Raji (cell line): ENCODE data around the gene IL22RA1.

ENCODE experiments used
- POLR2A ChIP-seq: IDR thresholded peaks from 2 replicates; pipeline ENCODE4 v1.6.1; 2011; ENCODE audit warnings: low read depth, low read length, control low read depth; ENCODE audit not compliant: insufficient read depth

The IL22RA1 gene

DNA sequence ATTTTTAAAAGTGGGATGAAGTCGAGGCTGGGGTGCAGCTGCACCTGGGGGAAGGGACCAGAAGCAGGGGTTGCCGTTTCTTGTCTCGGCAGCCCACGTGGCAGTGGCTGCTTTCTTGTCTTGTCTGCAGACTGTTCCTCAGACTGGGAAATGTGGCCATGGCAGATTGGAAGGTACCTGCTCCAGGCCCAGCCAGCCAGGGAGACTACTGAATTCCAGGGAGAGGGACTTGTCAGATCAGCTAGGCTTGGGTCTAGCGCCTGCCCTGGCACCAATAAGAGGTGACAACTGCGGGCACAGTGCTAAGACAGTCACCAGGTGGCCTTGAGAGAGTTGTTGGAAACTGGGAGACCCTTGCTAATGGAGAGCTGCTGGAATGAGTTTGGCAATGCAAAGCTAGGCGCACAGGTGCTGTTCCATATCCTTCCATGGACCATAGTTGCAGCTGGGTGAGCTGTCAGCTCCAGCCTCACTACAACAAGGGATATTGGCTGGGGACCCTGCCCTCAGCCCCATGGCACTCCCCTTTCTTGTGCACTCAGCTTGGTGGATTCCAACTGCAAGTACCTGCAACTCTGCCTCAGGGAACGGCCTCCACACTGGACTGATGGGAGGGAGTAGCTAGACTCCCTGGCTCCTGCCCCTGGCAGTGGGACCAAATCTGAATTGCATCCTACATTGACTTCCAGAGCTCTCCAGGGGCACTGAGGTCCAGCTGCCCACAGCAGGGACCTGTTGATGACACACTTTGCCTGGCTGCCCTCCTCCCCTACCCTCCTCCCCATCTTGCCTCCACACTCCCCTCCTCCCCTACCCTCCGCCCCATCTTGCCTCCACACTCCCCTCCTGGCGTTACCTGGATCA, 9.9 kb upstream of the IL22RA1 start:
- TF ChIP-seq POLR2A, result no peak

DNA sequence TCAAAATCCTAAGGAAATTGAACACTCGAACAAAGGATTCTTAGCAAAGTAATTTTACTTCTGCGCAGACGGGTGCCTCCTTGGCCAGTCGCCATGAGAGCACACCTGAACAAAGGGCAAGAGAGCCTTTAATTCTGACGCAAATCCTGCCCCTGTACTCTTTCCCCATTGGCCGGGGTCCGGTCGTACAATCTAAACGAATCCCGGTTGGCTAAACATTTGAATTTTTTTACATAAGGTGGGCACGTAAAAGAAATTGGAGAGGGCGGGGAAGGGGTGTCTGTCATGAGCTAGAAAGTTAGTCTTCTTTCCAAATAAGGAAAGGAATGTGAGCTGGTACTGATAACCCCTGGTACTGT, 8.2 kb upstream of the IL22RA1 start:
- no peak for TF ChIP-seq POLR2A

DNA sequence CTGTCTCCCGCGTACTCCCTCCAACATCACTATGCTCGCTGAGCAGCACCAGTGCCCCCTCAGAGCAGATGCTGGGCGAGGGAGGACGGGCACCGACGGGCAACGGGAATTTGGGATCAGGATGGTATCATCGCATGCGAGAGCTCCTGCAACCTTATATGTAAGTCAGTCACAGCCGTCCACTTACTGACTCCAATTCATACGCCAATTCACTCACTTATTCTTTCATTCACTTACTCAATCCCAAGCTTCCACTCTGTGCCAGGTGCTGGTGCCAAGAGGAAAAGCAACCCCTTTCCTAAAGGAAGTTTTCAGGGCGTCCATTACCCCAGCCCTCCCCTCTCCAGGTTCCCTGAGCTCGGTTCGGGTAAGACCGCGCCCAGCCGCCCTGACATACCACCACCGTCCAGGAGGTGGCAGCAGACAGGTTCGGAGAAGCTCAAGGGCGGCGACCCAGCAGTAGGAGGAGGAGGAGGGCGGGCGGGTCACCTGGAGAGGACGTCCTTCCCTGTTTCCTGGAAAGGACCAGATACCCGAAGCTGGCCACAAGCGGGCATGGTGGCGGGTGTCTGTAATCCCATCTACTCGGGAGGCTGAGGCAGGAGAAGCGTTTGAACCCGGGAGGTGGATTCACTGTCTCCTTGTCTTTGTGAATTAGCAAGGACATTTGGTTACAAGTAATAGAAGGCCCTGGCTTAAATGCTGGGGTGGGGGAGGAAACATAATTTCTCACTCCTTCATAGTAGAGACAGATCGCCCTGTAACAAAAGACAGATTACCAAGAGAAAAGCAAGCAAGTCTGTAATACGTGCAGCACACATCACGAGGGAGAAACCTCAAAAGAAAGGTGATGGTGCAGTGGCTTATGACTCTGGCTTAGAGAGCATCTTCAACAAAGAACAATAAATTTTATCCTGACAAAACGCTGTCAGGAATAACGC, 7.6 kb upstream of the IL22RA1 start:
- no peak for TF ChIP-seq POLR2A

DNA sequence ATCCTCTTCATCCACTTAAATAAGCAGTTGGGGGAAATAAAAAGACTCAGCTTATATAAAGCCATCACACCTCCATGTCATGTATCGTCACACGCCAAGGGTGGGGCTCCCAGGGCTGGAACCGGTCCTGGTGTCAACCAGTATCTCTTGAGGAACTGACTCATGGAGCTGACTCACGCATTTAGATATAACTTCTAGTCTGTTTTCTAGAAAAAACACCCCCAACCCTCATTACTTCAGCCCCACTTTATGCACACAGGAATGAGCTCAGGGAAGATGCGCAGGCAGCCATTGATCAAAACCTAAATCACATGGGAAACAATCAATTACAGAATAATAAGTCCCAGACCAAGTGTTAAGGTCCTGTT, 6.9 kb upstream of the IL22RA1 start:
- no peak for TF ChIP-seq POLR2A

DNA sequence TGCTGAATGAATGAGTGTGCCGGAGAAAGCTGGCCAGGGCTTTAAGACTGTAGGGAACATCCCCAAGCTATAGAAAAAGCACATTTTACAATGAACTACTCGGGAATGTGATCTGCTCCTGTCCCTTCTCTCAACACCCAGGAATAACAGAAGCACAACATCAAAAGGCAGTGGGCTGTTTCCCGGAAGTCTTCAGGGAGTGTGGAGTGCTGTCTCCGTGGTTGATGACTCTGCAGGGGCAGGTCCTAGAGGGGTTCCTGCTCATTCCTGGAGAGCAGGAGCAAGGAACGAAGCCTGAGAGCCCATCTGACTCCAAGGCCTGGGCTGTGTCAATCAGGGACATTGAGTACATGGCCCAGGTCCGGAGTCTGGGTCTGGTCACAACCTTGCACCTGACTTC, 4.9 kb upstream of the IL22RA1 start:
- TF ChIP-seq POLR2A, result no peak

DNA sequence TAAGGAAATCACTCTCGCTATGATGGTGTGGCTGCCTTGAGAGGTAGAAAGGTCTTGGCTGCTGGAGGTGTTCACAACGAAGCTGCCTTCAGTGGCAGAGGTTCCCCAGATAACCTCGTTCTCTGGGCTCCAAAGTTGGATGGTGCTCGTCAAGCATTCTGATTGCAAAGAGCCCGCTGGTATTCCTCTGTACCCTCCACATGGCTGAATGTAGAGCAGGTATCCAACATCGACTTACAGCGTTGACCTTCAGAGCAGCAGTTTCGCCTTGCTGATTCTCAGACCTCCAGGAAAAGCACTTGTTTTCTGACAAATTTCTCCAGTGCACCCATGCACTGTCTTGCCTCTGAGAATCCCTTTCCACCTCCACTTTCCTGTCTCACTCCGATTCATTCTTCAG, 4.3 kb upstream of the IL22RA1 start:
- TF ChIP-seq POLR2A, result no peak

DNA sequence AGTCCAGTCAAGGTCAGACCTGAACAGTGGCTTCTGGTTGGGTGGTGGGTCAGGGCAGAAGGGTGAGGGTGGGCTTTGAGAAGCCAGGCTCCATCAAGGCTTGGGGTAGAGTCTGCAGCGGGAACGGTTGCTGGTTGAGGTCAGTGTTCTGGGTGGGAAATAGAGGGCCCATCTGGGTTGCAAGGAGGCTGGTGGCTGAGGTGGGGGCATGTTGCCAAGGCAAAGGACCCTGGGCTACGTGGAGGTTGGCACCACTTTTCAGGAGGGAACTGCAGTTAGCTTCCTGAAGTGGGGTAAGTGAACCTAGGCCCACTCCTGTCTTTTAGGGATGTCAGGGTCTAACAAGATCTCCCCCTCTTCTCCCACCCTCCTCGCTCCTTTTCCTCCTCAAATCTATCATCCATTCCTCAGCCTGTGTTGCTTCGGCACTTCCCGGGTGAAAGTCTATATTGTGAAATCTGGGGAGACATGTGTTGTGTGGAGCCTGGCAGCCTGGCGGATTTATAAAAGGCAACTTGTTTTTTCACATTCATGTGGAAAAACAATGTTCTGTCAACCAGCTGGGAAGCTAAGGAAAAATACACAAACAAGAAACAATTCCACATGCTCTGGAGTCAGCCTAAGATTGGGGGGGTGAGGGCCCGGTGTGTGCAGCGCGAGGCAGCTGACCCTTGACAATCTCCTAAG, 1.5 kb downstream of the IL22RA1 start:
- no peak for TF ChIP-seq POLR2A

DNA sequence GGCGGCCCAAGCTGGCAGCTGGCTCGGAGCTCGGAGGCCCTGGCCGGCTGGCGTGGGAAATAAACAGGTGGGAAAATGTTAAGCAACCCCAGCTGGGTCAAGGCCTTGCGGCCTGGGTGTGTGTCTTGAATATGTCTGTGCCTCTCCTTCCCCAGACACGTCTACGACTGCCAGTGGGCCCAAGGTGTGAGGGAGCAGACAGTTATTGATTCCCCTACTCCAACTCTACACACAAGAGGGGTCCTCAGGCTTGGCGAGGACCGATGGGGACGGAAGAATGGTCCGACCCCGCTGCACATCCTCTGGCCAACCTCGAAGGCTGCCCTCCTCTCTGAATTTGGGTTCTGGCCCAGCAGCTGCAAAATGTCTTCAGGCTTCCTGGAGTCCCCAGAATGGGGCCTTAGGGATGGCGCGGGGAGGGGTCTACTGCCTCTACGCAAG, 2.2 kb downstream of the IL22RA1 start:
- TF ChIP-seq POLR2A, result no peak

DNA sequence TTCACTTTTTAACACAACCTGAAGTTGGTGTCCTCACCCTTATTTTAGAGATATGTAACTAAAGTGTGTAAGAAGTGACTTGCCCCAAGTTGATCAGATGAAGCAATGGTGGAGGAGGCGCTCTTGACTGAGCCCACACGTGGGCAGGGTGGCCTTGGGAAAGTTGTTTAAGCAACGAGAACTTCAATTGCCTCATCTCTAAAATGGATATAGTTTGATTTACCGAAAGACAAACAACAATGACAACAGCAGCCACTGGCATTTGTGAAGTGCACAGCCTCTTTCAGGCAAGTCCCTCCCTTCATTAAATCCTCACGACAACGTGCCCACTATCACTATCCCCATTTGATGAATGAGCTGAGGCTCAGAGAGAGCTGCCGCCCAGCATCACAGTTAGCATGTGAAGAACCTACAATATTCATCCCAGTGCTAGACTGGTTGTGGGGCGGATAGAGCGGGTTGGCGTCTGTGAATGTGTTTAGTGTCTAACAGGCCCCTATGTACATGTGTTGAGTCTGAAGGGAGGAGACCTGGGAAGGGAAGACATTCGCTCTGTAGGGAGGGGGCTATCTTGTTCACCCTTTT, 3.0 kb downstream of the IL22RA1 start:
- no peak for TF ChIP-seq POLR2A

DNA sequence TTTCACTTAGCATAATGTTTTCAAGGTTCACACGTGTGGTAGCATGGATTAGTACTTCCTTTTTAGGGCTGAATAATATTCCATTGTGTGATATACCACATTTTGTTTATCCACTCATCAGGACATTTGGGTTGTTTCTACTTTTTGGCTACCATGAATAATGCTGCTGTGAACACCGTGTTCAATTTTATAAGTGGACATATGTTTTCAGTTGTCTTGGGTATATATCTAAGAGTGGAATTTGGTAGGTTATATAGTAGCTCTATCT, 3.8 kb downstream of the IL22RA1 start:
- TF ChIP-seq POLR2A, result no peak

DNA sequence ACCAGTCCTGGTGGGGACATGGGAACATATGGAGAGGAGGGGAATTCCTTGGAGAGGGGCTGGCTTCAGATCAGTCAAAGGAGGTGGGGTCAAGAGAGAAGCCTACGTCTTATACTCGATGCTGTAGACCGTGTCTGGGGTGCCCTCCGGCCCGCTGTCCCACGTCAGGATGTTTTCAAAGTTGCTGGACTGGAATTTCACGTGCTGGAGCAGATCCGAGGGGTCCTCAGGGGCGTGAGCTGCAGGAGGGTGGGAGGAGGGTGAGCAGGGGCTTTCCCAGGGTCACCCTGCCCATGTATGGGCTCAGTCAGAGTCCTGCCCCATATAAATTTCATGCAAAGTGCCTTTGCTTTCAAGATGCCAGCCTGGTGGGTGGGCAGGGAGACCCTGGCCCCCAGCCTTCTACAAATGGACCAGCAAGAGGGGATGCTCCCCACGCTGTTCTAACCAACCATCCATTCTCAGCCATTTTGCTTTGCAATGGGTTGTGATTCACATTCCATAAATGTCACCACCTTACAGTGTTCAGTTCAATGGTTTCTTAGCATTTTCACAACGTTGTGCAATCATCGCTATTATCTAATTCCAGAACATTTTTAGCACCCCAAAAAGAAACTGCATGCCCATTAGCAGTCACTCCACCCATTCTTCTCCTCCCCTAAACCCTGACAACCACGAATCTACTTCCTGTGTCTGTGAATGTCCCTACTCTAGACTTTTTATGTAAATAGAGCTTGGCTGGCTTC, 4.3 kb downstream of the IL22RA1 start:
- no peak for TF ChIP-seq POLR2A

DNA sequence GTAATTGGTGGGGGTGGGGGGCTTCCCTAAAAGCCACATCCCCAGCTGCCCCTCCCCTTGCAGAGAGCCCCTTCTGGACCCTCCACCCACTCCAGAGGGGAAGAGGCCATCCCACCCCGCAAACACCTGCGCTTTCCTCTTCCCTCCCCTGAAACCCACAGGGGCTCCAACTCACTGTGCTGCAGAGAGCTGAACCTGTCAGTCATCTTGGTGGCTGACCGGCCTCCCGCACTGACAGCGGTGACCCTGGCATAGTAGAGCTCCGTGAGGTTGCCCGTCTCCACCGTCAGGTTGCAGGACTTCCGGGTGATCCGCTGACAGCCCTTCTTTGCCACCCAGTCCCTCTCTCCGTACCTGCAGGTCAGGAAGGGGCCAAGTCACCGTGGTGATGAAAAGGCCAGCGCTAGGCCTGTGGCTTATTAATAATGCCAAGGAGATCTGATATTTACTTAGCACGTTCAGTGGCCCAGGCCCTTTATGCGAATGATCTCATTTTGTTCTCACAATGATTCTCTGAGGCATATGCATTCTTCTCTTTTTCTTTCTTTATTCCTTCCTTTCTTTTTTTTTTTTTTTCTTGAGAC, 5.9 kb downstream of the IL22RA1 start:
- TF ChIP-seq POLR2A, result no peak

DNA sequence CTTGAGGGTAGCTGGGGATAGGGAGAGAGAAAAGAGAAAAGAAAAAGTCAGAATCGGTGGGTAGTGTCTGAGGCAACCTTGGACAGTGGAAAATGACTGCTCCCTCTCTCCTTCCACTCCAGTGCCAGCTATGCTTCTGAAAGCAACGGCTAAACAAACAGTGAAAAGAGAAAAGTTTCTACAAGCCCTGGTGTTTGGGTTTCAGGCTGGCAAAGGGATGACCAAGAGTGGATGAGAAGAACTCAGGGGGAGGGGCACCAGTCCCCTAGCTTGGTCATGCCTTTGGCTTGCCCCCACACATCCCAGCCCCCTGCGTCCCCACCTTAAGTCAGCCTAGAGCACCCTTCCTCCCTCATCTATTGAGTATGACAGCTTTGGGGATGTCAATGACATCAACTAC, 8.6 kb downstream of the IL22RA1 start:
- TF ChIP-seq POLR2A, result no peak

DNA sequence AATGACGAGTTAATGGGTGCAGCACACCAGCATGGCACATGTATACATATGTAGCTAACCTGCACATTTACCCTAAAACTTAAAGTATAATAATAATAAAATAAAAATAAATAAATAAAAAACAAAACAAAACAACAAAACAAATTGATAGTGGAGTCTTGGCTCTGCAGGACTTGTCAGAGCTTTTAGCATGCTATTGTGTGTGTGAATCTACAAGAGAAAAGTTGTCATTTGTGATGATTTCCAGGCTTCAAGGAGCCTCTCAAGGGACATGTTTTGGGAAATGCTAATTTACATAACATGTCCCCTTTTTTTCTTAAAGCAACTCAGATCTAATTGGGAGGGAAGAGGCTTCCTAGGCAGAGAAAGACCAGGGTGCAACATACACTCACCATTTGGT, 9.1 kb downstream of the IL22RA1 start:
- no peak for TF ChIP-seq POLR2A
